GM21825 (cell line): ENCODE measurements around the gene IFNL1.
"Not testable (repeated sequence)": the region's sequence is repeated elsewhere in the genome, so short reads cannot be mapped to it uniquely, and the experiment has no call there.

ENCODE experiments used
- ATAC-seq: cut with Tn5 transposase; IDR thresholded peaks from one replicate; pipeline ENCODE4 v1.9.1; 2021; ENCODE audit warnings: mild to moderate bottlenecking, moderate library complexity; ENCODE audit not compliant: unreplicated experiment

Gene IFNL1

GRCh38 chr19:39307822-39308530, 11.8 kb downstream of the IFNL1 start:
- ATAC-seq = no peak

GRCh38 chr19:39308531-39309304, 12.5 kb downstream of the IFNL1 start:
- no peak for ATAC-seq

DNA sequence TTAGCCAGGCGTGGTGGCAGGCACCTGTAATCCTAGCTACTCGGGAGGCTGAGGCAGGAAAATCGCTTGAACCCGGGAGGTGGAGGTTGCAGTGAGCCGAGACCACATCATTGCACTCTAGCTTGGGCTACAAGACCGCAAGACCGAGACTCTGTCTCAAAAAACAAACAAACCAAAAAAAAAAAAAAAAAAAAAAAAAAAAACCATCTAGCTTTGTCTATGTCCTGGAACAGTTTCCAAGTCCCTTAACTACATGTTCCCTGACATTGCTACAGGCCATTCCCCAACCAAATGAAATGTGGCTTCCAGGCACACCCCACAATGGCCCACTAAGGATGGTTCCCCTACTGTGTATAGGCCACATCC, 13.1 kb downstream of the IFNL1 start:
- not testable (repeated sequence) for ATAC-seq

DNA sequence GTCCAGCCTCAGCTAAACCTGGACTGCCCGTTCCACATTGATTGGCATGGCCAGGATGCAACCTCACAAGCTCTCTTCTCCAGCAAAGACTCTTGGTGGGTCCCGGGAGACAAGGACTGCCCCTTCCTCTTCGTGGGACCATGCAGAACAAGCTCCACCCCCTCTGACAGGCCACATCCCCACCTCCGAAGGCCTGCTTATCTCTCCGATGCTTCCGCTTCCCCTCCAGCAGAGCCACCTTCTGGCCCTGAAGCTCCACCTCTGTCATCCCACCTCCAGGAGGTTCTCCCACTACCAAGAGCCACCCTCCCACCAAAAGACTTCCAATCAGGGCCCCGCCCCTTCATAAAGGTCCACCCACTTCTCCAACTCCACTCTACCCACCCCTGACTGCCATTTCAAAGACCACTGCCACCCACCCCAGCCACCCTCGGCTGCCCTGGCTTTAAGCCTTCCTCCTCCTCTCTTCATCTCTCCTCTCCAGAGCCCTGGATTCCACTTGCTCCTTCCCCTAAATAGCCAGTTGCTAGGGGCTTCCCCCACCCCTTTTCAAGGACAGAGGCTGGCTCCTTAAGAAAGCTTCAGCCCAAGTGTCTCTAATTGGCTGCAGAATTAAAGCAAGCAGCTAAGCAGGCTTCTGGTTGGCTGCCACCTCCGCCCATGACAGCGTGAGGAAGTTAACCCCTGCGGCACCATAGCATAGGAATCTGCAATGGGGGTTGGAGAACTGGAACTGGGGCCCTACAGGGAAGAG, 14.5 kb downstream of the IFNL1 start:
- ATAC-seq = no peak

- no peak for ATAC-seq
These were observed 18.0 kb downstream of the IFNL1 start for GRCh38 chr19:39314016-39314728.

GRCh38 chr19:39315933-39316332, 19.7 kb downstream of the IFNL1 start:
- ATAC-seq = no peak

DNA sequence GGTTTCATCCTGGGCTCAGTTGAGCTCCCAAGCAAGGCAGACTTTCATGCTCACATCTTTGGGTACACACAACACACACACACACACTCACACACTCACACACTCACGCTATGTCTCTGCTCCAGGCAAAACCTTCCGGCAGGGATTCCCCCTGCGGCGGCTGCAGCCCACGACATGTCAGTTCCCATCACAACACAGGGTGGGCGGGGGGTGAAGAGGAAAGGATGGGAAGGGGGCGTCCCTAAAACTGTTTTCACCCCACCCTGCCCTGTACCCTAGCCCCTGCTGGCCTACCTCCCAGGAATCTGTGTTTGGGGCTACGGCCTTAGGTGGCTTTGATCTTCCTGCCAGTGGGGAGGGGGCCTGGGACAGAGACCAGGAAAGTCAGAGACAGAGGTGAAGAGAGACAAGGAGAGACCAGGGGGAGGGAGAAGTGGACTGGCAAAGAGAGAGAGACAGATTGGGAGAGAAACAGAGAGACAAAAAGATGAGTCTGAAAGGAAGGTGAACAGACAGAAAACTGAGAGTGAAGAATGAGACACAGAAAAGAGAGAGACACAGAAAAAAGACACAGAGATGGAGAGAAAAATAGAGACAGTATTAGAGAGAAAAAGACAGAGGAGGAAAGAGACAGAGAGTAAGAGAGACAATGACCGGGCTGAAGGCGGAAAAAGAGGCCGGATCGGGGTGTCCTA, 20.6 kb downstream of the IFNL1 start:
- no peak for ATAC-seq

GRCh38 chr19:39317476-39317875, 21.3 kb downstream of the IFNL1 start:
- no peak for ATAC-seq

DNA sequence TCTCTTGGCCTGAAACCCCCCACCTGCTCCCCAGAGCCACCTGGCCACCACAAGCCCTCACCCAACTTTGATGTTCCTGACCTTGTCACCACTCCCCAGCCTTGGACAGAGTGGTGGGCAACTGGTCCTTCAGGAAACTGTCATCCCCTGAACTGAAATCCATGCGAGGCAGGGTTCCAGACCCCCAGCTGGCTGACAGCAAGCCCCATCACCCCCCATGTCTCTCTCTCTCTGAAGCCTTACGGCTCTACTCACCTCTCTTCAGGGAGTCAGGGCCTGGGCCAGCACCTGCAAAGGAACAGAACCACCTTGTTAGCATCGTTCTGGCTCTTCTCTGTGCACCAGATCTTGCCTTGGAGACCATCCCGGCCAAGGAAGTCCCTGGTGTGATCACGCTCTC, 21.9 kb downstream of the IFNL1 start:
- ATAC-seq = no peak

DNA sequence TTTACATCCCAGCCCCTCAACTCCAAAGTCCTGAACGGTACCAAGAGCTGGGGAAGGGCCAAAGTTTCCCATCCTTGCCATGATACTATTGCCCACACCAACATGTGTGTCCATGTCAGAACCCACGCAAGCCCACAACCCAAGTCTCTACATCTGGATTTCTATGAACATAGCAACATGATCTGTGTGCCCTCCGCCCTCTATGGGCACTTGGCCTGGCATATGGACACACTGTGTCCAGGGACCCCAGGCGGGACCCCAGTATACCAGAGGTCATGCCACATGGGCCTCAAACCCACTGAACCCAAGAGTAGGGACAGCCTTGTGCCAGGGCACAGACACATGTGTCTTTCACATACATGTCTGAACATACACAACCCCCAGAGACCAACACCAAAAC, 22.5 kb downstream of the IFNL1 start:
- no peak for ATAC-seq

- no peak for ATAC-seq
These were observed 23.1 kb downstream of the IFNL1 start for GRCh38 chr19:39319098-39319891.

- no peak for ATAC-seq
These were observed 23.7 kb downstream of the IFNL1 start for GRCh38 chr19:39319892-39320248.

GRCh38 chr19:39321117-39321831, 25.1 kb downstream of the IFNL1 start:
- no peak for ATAC-seq

DNA sequence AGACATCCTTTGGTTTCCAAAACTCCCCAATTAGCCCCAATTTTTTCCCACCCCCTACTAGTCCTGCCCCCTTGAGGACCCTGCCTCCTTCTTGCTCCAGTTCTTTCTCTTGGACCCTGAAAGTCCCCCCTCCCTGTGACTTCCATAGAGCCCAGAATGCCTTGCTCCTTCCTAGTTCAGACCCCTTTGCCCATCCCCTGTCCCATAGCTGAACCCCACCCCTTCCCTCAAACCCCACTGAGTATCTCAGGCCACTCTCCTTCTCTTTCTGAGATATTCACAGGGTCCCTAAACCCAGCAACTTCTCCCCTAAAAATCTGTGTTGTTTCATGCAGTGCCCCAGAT, 25.6 kb downstream of the IFNL1 start:
- ATAC-seq = no peak

GRCh38 chr19:39324242-39324842, 28.1 kb downstream of the IFNL1 start:
- ATAC-seq = no peak

- ATAC-seq = no peak
These were observed 29.8 kb downstream of the IFNL1 start for GRCh38 chr19:39325778-39326665.

DNA sequence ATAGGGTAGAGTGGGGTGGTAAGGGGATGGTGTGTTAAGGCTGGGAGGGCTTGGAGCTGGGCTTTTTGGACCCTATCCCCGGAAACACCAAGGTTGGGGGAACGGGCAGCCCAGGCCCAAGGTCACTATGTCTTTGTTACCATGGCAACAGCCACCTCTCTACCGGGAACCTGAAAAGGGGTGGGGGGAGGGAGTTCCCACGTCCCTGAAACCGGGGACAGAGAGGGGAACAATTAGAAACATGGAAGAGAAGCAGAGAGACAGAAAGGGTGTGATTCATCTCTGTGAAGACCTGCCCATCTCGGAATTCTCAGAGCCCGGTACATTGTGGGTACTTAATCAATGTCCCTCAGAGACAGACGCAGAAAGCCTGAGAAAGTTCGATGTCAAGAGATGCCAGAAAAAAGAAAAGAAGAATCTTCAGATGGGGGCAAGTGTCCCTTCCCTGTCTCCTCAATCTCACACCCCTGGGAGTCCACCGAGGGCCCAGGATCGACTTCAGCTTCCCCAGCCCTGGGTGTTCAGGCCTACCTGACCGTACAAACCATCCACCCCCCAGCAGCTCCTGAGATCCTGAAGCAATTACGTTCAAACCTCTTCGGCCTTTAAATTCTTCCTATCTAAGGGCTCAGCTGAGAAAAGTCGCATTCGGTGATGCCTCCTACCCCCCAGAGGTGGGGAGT, 31.3 kb downstream of the IFNL1 start:
- ATAC-seq = no peak
